ENCODE measurements around the gene HABP2. TPM values are rescaled to one million over a fixed set of nuclear protein-coding genes. Genes with fewer than 3 reads are reported as not detected.

Gene HABP2
- total RNA-seq, 1 donor from 2014 or later = not detected

GRCh38 chr10:113517901-113518260 is 35.0 kb upstream of the HABP2 start:
- Mint-ChIP-seq H3K36me3 (ENCODE audit: low read depth, unreplicated experiment) (no peaks in the 10 kb centered on the region), H3K27ac (ENCODE audit: unreplicated experiment) (no peak overlapping the region), H3K4me1 (ENCODE audit: low read depth, unreplicated experiment) (peaks cover 7% of the 10 kb centered on the region), H3K27me3 (ENCODE audit: low read depth, unreplicated experiment) (peaks cover 20% of the 10 kb centered on the region), H3K9me3 (ENCODE audit: unreplicated experiment) (peaks cover 1% of the 10 kb centered on the region), H3K4me3 (ENCODE audit: unreplicated experiment) (no peak overlapping the region)
- Histone ChIP-seq H3K4me2 (ENCODE audit: low read length) (no peak overlapping the region), H3K4me3 (ENCODE audit: insufficient read depth, low read depth, low read length) (no peak overlapping the region), H3K79me2 (ENCODE audit: insufficient read depth, low read length) (no peaks in the 10 kb centered on the region), H3K27me3 (ENCODE audit: insufficient read depth, low read length) (peaks cover 4% of the 10 kb centered on the region), H3K9me3 (ENCODE audit: insufficient read depth, low read depth, low read length) (no peaks in the 10 kb centered on the region), H3K4me1 (ENCODE audit: insufficient read depth, low read length) (no peaks in the 10 kb centered on the region), H3K9ac (ENCODE audit: low read length) (no peak overlapping the region), H4K20me1 (ENCODE audit: insufficient read depth, low read length) (no peaks in the 10 kb centered on the region), H3K36me3 (ENCODE audit: insufficient read depth, low read length) (no peaks in the 10 kb centered on the region), H2AFZ (ENCODE audit: low read depth, low read length) (no peak overlapping the region), H3K27ac (ENCODE audit: low read depth, low read length) (no peak overlapping the region)
- TF ChIP-seq EZH2 (IDR thresholded peaks at IDR 0.05; ENCODE audit: insufficient read depth, low read length) (no peak), CTCF (IDR thresholded peaks at IDR 0.05; ENCODE audit: insufficient read depth, low read depth, low read length) (no peak)
- no peak for FAIRE-seq
- no peak for DNase-seq (ENCODE audit: low read depth)

- Histone ChIP-seq H3K9ac (ENCODE audit: low read length) (no peak overlapping the region), H2AFZ (ENCODE audit: low read depth, low read length) (no peak overlapping the region), H3K36me3 (ENCODE audit: insufficient read depth, low read length) (no peaks in the 10 kb centered on the region), H4K20me1 (ENCODE audit: insufficient read depth, low read length) (no peaks in the 10 kb centered on the region), H3K27ac (ENCODE audit: low read depth, low read length) (no peak overlapping the region), H3K27me3 (ENCODE audit: insufficient read depth, low read length) (peaks cover 4% of the 10 kb centered on the region), H3K79me2 (ENCODE audit: insufficient read depth, low read length) (no peaks in the 10 kb centered on the region), H3K9me3 (ENCODE audit: insufficient read depth, low read depth, low read length) (no peaks in the 10 kb centered on the region), H3K4me1 (ENCODE audit: insufficient read depth, low read length) (no peaks in the 10 kb centered on the region), H3K4me3 (ENCODE audit: insufficient read depth, low read depth, low read length) (no peak overlapping the region), H3K4me2 (ENCODE audit: low read length) (no peak overlapping the region)
- TF ChIP-seq EZH2 (IDR thresholded peaks at IDR 0.05; ENCODE audit: insufficient read depth, low read length) = no peak
- no peak for TF ChIP-seq CTCF (IDR thresholded peaks at IDR 0.05; ENCODE audit: insufficient read depth, low read depth, low read length)
- Mint-ChIP-seq H3K4me1 (ENCODE audit: low read depth, unreplicated experiment) (peaks cover 9% of the 10 kb centered on the region), H3K27ac (ENCODE audit: unreplicated experiment) (no peak overlapping the region), H3K36me3 (ENCODE audit: low read depth, unreplicated experiment) (no peaks in the 10 kb centered on the region), H3K4me3 (ENCODE audit: unreplicated experiment) (no peak overlapping the region), H3K9me3 (ENCODE audit: unreplicated experiment) (peaks cover 1% of the 10 kb centered on the region), H3K27me3 (ENCODE audit: low read depth, unreplicated experiment) (peaks cover 20% of the 10 kb centered on the region)
- DNase-seq (ENCODE audit: low read depth) = no peak
- no peak for FAIRE-seq
Measured at GRCh38 chr10:113518415-113518814, 34.4 kb upstream of the HABP2 start.

- Mint-ChIP-seq H3K4me3 (ENCODE audit: unreplicated experiment) (no peak overlapping the region), H3K27me3 (ENCODE audit: low read depth, unreplicated experiment) (peaks cover 20% of the 10 kb centered on the region), H3K27ac (ENCODE audit: unreplicated experiment) (no peak overlapping the region), H3K36me3 (ENCODE audit: low read depth, unreplicated experiment) (no peaks in the 10 kb centered on the region), H3K4me1 (ENCODE audit: low read depth, unreplicated experiment) (peaks cover 9% of the 10 kb centered on the region), H3K9me3 (ENCODE audit: unreplicated experiment) (no peaks in the 10 kb centered on the region)
- no peak for FAIRE-seq
- no peak overlapping the region for H2AFZ ChIP-seq (ENCODE audit: low read depth, low read length)
- H3K4me3 ChIP-seq (ENCODE audit: insufficient read depth, low read depth, low read length) = no peak overlapping the region
- no peak overlapping the region for H3K9ac ChIP-seq (ENCODE audit: low read length)
- no peaks in the 10 kb centered on the region for H4K20me1 ChIP-seq (ENCODE audit: insufficient read depth, low read length)
- no peak for TF ChIP-seq EZH2 (IDR thresholded peaks at IDR 0.05; ENCODE audit: insufficient read depth, low read length)
- TF ChIP-seq CTCF (IDR thresholded peaks at IDR 0.05; ENCODE audit: insufficient read depth, low read depth, low read length) = no peak
- DNase-seq (ENCODE audit: low read depth) = no peak
- H3K4me2 ChIP-seq (ENCODE audit: low read length) = no peak overlapping the region
- no peak overlapping the region for H3K27ac ChIP-seq (ENCODE audit: low read depth, low read length)
- no peaks in the 10 kb centered on the region for H3K9me3 ChIP-seq (ENCODE audit: insufficient read depth, low read depth, low read length)
- no peaks in the 10 kb centered on the region for H3K4me1 ChIP-seq (ENCODE audit: insufficient read depth, low read length)
- H3K79me2 ChIP-seq (ENCODE audit: insufficient read depth, low read length) = no peaks in the 10 kb centered on the region
- H3K36me3 ChIP-seq (ENCODE audit: insufficient read depth, low read length) = no peaks in the 10 kb centered on the region
- peaks cover 4% of the 10 kb centered on the region for H3K27me3 ChIP-seq (ENCODE audit: insufficient read depth, low read length)
Measured at GRCh38 chr10:113518816-113519591, 33.8 kb upstream of the HABP2 start.

Measured in astrocyte (in vitro differentiated cells and primary cell).